HG03342 (cell line): ENCODE data around the gene ABLIM1.
"Not testable (repeated sequence)": the region's sequence is repeated elsewhere in the genome, so short reads cannot be mapped to it uniquely, and the experiment has no call there.

Source experiments
- ATAC-seq: cut with Tn5 transposase; IDR thresholded peaks from one replicate; pipeline ENCODE4 v1.9.1; 2021; ENCODE audit warnings: mild to moderate bottlenecking, moderate library complexity; ENCODE audit not compliant: unreplicated experiment

Gene ABLIM1

DNA sequence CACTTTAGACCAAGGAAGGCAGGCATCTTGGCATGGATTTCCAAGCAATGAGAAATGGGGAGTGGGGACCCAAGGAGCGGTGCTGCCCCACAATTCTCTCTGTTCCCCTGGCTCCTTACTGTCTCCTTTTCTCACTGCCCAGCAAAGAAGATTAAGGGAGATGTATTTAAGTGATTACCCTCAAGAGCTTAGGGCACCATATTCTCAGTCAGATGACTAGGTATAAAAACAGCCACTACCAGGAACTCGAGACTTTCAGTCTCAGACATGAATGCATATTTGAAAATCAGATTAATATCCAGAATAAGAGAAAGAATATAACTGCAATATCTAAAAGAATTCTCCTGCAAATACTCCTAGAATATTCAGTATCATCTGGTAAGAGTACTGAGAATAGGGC, at the start of gene ABLIM1:
Gene ABLIM1, minus strand, starts transcription at position 101 of the 400 bp plus-strand sequence. Its CDS starts 75 bp downstream, at position 26.
- ATAC-seq, result no peak

DNA sequence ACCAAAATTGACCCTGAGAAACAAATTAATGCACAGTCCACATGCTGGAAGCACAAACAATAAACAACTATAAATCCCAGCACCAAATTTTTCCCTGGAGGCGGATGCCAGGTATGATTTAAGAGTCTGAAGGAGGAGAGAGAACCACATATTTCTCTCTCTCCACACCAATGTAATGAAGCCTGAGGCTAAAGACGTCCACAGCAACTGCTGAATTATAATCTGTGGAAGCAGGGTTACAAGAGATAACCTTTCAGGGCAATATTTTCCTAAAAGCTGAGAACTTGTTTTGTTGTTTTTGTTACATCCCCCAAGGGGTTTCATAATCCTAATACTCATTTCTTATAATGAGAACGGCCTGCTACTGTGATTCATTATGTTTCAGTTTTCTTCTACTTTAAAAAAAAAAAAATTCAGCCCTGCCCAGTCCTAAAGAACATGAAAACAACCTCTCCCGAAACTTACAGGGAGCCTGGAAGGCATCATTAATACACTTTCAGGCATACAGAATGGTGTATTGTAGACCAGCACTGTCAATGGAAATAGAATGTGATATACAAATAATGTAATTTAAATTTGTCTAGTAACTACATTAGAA, 48.5 kb upstream of the ABLIM1 start:
- ATAC-seq, result no peak

DNA sequence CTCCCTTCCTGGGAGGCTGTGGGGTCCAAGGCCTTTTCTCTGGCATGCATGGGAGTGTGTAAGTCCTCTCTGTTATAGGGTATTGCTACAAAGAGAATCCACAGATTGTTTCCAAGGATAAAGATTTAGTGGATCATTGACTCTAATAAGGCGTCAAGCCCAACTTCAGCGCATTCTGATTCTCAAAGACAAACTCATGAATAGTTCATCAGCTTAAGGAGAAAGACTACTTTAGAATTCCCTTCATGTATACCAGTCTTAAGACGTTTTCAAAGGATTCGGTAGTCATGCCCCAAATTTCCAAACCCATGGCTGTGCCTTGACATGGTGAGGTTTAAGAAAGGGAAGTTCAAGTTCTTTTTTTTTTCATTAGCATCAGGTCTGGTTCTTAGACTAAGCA, 46.6 kb upstream of the ABLIM1 start:
- ATAC-seq, result no peak

DNA sequence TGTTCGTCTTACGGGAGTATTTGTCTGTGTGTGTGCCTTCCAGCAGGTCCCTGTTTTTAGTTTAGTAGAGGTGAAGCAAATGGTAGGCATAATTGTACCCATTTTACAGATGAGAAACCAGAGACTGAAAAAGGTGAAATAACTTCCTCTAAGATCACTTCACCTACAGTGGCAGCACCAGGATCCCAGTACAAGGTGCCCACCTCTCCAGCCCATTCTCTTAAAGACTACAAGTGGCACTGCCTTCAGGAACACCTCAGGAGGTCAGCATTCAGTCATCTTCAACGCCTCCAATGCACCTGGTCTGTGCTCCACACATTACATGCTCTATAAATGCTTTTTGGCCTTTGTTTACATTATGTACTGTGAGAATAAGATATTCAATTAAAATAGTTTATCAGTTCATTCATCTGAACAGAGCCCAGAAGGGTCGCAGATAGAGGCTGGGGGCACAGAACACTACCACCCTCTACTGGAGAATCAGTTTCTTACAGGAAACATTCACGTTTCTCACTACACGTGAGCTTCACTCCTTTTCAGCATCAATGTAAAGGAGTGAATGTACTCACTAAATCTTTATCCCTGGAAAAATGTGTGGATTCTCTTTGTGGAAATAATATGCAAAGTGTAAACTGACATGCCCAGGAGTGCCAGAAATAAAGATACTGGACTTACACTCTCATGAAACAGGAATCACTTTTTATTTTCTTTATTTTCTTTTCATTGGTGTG, 45.5 kb upstream of the ABLIM1 start:
- ATAC-seq, result no peak

DNA sequence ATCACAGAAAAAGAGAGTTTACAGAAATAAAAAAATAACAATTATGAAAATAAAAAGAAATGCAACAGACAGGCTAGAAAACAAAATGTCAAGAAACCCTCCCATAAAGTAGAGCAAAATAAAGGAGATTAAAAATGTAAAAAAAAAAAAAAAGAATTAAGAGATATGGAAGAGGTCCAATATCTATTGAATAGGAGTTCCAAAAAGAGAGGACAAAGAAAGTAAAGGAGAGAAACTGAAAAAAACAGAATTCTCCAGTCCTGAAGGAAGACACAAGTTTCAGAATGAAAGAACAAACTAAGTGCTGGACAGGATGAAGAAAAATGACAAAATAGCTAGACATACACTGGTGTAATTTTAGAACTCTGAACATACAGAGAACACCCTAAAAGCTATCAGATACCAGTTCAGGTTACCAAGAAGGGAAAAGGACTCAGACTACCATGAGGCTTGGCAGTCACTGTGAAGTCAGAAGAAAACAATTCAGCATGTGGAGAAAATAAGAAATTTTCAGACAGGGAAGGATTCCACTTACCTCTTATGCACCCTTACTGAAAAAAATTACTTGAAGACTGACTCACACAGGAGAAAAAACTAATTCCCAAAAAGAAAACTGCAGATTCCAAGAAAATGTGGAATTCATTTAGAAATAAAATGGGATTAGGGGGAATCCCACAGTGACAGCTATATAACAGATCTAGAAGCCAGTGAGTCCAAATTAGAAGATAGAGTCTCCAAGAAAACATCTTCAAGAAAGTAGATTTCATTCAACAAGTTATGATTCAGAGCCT, 40.4 kb upstream of the ABLIM1 start:
- ATAC-seq, result no peak

DNA sequence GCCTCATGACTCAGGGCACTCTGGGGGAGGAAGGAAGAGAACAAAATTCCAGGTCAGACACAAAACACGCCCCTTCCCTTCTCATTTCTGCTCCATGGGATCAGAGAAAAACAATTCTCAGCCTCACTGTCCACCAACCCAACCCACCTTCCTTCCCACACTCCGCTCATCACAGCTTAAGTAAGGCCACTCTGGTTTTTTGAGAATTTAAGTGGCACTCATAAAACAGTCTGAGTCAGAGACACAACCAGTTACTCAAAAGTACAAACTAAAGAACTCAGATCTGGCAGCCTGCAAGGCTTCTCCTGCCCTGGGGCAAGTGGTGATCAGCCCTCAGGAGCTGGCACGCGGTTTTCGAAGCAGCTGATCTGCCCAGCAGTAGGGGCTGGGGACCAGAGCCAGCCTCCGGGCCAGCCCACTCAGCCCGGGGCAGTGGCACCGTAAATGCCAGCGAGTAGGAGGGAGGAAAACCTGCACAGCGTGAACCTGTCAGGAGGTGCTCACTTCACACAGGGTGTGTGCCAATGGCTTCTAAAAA, 39.1 kb upstream of the ABLIM1 start:
- no peak for ATAC-seq

DNA sequence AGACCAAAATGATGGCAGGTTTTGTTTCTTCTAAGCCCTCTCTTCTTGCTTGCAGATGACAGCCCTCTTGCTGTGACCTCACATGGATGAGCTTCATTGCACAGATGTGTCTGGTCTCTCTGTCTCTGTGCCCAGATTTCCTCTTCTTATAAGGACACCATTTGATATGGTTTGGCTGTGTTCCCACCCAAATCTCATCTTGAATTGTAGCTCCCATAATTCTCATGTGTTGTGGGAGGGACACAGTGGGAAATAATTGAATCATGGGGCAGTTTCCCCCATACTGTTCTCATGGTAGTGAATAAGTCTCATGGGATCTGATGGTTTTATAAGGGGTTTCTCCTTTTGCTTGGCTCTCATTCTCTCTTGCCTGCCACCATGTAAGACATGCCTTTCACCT, 38.2 kb upstream of the ABLIM1 start:
- ATAC-seq, result not testable (repeated sequence)

DNA sequence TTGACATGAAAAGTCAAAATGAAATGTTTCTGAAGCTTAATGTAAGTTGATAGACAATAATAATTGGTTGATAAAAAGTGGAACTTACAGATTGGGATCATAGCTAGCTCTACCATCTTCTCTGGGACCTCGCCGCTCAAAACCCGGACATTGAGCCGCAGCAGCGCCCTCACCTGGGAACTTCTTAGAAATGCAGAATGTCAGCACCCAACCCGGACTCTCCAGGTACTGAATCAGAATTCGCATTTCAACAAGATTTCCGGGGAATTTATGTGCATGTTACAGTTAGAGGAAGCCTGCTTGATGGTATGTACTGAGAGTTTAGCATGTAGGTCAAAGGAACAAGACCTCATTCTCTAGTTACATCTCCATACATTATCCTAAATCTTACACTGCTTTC, 36.7 kb upstream of the ABLIM1 start:
- ATAC-seq, result peak; percentile 61

DNA sequence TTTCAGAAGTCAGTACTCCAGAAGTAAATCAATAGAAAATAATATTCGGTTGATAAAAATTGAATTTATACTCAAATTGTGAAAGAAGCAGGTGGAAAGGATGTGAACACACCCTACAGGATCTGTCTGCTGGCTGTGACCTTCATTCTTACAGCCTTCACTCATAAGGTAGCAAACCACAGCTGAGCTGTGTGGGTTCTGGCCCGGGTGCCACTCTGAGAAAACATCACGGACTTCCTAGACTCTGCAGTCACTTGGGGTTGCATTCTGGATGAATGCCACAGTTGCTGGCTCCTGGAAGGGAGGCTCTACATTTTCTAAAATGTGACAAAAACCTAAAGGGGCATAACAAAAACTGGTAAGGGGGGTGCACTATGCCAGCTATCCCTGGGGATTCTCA, 36.0 kb upstream of the ABLIM1 start:
- ATAC-seq, result no peak

DNA sequence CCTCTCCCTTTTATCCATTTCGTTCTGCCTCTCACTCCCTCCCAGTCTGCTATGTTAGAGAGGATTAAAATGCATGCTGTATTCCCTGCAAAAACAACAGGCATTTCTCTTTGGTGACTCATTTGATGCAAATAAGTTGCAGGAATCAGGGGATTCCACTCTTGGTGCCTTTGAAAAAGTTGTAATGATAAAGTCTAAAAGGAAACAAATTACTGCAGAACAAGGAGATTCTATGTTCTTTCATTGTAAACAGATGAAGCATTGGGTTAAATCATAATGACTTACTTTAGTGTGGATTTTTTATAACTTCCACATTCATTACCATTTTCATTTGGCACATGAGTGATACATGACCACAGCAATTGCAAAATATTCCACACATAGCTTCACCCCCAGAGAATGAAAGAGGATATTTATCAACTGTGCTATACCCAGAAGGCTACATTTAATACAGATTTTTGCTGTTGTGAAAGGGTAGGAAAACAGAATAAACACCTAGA, 33.4 kb upstream of the ABLIM1 start:
- ATAC-seq, result no peak

DNA sequence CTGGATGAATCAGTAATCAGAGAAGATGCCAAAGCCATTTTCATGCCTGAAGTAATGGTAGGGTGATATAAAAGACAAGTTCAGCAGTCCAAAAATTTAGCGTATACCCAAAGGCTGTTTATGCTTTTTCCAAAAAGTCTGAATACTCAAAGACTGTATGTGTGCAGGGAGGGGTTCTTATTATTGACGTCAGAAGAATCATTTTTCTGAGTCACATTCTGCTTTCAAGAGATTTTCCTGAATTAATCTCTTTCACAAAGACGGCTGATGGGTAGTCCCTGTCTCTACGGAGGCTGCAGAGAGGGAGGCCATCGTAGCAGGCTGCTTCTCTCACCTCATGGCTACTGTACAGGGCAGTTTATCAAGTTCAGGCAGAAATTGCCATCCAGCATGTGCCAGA, 30.7 kb upstream of the ABLIM1 start:
- no peak for ATAC-seq

DNA sequence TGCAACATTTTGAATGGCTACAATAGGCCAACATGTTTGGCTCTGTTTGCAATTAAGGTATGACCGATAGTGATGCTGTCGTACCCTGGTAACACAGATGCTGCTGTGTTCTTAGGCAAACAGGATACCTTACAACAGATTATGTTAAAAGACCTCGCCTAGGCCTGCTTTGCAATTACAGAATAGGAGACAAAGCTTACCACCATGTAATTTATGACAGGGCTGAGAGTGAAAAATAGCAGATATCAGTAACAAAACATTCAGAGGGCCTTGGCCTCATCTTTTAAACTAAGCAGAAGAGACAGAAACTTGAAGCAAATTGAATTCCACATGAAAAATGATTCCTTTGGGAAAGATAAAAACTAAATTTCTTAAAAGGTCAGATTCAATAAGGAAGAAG, 29.4 kb upstream of the ABLIM1 start:
- ATAC-seq, result no peak

DNA sequence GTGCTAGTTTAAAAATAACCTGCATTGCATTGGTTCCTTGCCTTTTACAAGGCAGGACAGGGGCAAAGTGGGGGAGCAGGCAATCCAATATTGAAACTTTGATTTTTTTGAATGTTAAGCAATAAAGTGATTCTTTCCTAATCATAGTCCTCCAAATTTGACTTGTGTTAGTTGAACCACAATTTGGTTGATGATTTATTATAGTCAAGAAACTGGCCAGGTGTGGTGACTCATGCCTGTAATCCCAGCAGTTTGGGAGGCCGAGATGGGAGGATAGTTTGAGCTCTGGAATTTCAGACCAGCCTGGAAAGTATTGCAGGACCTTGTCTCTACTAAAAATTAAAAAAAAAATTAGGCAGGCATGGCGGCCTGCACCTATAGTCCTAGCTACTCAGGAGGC, 27.9 kb upstream of the ABLIM1 start:
- ATAC-seq, result no peak

DNA sequence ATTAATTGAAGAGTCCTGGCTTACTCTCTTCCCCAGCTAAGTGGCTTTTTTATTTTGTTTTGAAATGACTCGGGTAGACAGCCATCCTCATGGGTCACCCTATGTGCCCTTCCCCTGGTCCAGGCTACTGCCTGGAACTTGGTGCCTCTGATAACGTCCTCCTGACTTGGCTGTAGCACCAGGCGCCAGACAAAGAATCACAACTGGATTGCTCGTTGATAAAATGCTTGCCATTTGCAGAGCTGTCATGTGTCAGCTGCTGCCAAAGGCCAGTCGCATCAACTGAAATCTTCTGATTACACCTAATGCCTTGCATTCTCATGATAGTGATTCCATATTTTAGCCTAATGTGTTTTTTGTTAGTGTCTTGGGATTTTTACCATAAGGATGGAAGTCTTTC, 27.4 kb upstream of the ABLIM1 start:
- ATAC-seq, result no peak

DNA sequence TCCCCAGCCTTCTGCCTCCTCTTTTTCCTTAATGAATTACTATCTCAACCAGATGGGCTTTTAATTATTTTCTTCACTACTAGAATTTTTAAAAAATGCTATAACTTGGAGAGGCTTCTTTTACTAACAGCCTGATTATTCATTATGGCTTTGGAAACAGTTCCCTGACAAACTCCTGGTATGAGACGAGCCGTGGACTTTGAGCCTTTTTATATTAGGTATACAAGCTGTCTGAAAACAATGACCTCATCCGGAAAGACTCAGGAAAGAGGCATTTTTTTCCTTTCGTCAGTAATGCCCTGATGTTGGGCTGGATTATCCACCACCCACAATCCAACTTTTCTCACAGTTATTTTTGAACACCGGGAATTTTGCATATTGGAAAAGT, 26.7 kb upstream of the ABLIM1 start:
- ATAC-seq, result no peak

DNA sequence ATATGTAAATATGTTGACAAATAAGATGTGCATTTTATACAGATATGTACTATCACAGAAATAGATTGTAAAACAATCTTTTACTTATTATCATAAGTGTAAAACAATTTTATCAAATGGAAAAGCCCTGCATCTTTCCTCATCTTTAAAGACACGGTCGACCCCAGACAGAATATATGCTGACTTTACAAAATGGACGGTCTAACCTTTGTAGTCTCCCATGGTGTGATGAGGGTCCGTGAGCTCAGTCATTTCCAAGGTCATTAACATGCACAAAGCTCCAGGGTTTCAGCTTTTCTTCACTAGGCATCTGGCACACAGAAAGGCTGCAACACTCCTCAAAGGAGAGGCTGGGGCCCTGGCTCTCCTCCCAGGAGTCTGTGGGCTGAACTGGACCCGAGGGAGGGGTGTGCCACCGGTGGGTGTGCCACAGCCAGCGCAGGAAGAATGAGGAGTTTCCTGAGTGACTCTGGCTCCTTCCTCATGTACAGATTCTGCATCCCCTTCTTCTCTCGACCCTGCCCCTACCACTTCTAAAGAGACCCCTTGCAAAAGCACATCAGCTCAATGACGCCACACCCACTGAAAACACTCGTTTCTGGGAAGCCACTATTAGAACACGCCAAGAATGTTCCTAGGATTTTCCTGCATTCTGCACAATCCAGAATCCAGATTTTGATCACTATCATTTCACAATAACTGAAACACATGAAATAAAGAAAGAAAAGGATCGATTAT, 26.2 kb upstream of the ABLIM1 start:
- ATAC-seq, result no peak

DNA sequence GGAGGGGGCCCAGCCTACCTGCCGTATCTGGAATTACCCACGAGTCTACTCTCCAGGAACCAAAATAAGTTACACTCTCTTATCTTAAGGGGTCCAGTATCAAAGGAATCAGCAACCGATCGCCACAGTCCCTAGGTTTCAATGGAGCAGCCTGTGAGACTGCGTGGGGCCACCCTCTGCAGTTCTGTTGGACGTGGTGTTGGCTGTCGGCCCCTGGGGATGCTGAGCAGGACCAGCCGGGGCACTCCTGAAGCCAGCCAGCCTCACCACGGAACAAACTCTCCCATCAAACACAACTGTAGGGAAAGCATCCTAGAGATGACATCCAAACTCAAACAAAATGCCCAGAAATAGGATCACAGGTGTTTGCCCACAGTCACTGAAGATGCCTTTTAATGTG, 25.5 kb upstream of the ABLIM1 start:
- no peak for ATAC-seq

DNA sequence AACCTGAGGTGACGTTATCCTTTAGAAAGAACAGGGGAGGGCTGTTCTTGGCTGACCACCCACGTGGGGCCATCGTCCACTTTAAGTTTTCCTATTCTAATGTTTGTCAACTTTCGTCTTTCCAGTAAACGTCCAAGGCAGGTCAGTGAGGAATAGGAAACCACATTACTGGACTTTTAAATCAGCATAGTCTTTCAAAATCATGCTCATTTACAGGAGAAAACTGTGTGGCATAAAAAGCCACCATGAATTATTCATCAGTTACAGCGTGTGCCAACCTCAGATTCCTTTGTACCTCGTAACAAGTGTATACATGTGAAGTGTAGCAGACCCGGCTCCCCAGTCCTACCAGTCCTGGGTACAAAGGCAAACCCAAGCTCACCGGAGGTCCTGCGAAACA, 25.1 kb upstream of the ABLIM1 start:
- ATAC-seq, result no peak

DNA sequence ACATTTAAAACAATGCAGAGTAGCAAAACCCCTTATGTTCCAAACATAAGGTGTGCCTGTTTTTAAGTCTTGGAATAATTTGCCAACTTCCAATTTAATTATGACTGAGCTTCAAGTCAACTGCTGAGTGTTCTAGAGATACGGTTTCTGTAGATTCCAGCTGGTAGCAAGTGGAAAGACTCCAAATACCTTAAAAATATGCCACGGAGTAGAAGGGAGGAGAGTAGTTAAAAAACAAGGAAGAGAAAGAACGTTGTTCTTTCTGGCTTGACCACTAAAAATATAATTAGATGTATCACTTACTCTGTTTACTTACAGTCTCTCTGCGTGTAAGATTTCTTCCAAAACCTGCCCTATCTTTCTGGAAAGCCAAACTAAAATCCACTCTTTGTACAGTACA, 24.5 kb upstream of the ABLIM1 start:
- no peak for ATAC-seq

DNA sequence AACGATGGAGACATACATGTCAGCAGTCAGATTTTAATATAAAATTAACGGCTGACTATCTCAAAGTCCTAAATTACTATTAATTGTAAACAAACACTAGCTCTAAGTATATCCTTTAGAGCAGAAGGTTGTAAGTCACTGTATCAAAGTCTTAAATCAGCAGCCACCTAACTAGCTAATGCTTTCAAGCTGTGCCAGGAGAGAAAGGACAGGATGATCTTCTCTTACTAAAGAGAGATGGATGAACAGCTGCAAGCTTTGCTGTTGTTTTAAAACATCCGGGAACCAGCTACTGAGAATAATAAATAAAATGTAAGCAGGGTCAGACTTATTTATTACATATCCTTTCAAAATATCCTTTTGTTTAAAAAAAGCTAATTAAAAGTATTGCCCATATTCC, 24.0 kb upstream of the ABLIM1 start:
- no peak for ATAC-seq

DNA sequence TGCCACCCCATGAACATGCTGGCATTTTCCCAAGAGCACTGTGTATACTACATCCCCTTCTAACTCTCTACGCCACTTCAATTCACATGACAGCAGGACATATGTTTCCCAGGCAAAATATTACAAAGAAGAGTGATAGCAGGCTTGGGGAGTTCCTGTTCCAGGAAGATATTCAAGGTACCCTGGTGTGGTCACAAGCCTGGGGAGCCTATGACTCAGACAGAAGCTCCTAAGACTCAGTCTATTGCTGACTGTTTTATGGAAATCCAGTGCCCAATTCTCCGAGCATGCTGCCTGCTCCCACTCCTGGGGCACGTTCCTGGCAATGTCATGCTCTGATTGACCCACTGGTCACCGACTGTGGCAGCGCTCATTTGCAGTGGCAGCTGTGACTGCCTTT, 23.5 kb upstream of the ABLIM1 start:
- no peak for ATAC-seq
